ENCODE data around the gene ITPRIP.
A peak's percentile ranks its signal among the peaks of the same experiment; 100 is the strongest.

ITPRIP gene

GRCh38 chr10:104307576-104308438, 30.5 kb downstream of the ITPRIP start:
- DNase-seq (ENCODE audit: low read depth), result no peak

- DNase-seq (ENCODE audit: low read depth), result no peak
Observed at GRCh38 chr10:104306897-104307296, 31.4 kb downstream of the ITPRIP start.

- no peak for DNase-seq (ENCODE audit: low read depth)
Observed at GRCh38 chr10:104304927-104305326, 33.3 kb downstream of the ITPRIP start.

- no peak for DNase-seq (ENCODE audit: low read depth)
Observed at GRCh38 chr10:104304356-104304745, 33.9 kb downstream of the ITPRIP start.

- DNase-seq (ENCODE audit: low read depth), result no peak
Observed at GRCh38 chr10:104303594-104304355, 34.5 kb downstream of the ITPRIP start.

- DNase-seq (ENCODE audit: low read depth), result no peak
Observed at GRCh38 chr10:104301907-104302690, 36.2 kb downstream of the ITPRIP start.

- no peak for DNase-seq (ENCODE audit: low read depth)
Observed at GRCh38 chr10:104300736-104301292, 37.5 kb downstream of the ITPRIP start.

- no peak for DNase-seq (ENCODE audit: low read depth)
Observed at GRCh38 chr10:104300002-104300735, 38.1 kb downstream of the ITPRIP start.

- no peak for DNase-seq (ENCODE audit: low read depth)
Observed at GRCh38 chr10:104299031-104299904, 39.0 kb downstream of the ITPRIP start.

GRCh38 chr10:104297697-104298660, 40.3 kb downstream of the ITPRIP start:
- no peak for DNase-seq (ENCODE audit: low read depth)

GRCh38 chr10:104296687-104297436, 41.4 kb downstream of the ITPRIP start:
- no peak for DNase-seq (ENCODE audit: low read depth)

- DNase-seq (ENCODE audit: low read depth), result no peak
Observed at GRCh38 chr10:104293781-104294321, 44.4 kb downstream of the ITPRIP start.

- DNase-seq (ENCODE audit: low read depth), result no peak
Observed at GRCh38 chr10:104293011-104293410, 45.3 kb downstream of the ITPRIP start.

- DNase-seq (ENCODE audit: low read depth), result peak; percentile 76
Observed at GRCh38 chr10:104291439-104291951, 46.8 kb downstream of the ITPRIP start.

- DNase-seq (ENCODE audit: low read depth), result no peak
Observed at GRCh38 chr10:104288355-104288754, 49.9 kb downstream of the ITPRIP start.

- DNase-seq (ENCODE audit: low read depth), result no peak
Observed at GRCh38 chr10:104286939-104287338, 51.3 kb downstream of the ITPRIP start.

- DNase-seq (ENCODE audit: low read depth), result no peak
Observed at GRCh38 chr10:104284846-104285245, 53.4 kb downstream of the ITPRIP start.

- DNase-seq (ENCODE audit: low read depth), result no peak
Observed at GRCh38 chr10:104281694-104282093, 56.6 kb downstream of the ITPRIP start.

Measured in activated T-helper 1 cell treated with Interleukin-2 at 50 U/mL for 16 hours (primary cell).